ENCODE measurements around the gene UTP20.

DNA sequence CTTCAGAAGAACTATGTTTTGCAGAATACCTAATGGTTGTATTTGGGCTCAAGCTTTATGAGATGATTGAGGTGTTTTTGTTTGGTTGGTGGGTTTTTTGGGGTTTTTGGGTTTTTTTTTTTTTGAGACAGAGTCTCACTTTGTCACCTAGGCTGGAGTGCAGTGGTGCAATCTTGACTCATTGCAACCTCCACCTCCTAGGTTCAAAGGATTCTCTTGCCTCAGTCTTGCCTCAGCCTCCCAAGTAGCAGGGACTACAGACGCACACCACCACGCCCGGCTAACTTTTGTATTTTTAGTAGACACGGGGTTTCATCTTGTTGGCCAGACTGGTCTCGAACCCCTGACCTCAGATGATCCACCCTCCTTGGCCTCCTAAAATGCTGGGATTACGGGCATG, 88.1 kb downstream of the UTP20 start:
- no peak for TF ChIP-seq CTCF (IDR thresholded peaks at IDR 0.05)
- TF ChIP-seq POLR2A (IDR thresholded peaks at IDR 0.05) = no peak
